ENCODE results near the gene RHBDD3.

DNA sequence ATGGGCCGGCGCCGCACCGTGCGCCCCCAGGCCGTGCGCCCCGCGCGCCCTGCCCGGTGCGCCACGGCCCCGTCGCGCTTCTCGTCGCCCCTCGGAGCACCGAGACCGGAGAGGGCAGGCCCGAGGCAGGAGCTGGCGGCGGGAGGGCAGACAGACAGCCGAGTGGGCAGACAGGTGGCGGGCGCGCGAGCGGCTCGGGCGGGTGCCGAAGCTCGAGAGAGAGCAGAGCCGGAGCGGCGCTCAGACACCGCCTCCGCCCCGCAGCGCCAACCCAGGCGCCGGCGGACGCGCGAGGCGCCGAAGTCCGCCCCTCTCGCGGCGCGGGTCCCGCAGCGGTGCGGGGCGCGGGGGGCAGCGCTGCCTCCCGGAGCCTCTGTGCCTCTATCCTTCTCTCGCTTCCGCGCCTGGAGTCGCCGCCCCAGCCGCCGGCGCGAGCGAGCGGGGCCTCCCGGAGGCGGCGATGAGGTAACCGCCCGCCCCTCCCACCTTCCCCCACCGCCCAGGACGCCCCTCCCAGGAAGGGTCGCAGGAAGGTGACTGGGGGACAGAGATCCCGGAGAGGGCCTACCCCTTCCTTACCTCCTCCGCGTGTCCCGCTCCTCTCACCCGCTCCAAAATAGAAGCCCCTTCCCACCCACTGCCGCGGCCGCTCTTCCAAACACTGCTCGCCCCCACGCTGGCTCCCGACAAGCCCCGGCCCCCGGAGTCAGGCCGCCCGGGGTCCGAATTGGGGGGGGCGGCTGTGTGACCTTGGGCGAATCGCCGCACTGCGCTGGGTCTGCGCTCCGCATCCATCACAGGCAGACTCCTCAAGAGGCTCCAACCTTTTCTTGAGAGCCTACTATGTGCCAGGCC lies 47.7 kb upstream of the RHBDD3 start, which contains the start of gene RASL10A:
- no peak for TF ChIP-seq GATA2 (IDR thresholded peaks at IDR 0.05; ENCODE audit: low read depth, low read length)
- TF ChIP-seq GATA3 (IDR thresholded peaks at IDR 0.05; ENCODE audit: low read depth, low read length) = no peak
